ENCODE data around the gene TBC1D12.

DNA sequence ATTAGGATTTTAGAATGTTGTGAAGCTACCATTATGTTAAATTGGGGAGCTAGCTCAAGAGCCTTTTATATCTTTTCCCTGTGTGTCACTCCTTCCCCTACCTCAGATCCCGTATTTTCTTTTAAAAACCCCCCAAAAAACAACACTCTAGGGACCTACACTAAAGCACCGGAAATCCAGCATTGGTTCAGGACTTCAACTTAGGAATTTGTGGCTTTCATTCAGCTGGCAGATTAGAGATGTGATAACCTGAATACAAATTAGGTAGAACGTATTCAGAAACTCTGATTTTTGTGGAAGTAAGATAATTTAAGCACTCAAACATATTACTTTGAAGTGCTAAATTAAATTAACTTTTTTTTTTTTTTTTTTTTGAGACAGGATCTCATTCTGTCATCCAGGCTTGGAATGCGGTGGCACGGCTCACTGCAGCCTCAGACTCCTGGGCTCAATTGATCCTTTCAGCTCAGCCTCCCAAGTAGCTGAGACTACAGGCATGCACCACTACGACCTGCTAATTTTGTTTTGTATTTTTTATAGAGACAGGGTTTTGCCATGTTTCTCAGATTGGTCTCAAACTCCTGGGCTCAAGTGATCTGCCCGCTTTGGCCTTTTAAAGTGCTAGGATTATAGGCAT, 6.8 kb downstream of the TBC1D12 start:
- TF ChIP-seq, protein P1, sequence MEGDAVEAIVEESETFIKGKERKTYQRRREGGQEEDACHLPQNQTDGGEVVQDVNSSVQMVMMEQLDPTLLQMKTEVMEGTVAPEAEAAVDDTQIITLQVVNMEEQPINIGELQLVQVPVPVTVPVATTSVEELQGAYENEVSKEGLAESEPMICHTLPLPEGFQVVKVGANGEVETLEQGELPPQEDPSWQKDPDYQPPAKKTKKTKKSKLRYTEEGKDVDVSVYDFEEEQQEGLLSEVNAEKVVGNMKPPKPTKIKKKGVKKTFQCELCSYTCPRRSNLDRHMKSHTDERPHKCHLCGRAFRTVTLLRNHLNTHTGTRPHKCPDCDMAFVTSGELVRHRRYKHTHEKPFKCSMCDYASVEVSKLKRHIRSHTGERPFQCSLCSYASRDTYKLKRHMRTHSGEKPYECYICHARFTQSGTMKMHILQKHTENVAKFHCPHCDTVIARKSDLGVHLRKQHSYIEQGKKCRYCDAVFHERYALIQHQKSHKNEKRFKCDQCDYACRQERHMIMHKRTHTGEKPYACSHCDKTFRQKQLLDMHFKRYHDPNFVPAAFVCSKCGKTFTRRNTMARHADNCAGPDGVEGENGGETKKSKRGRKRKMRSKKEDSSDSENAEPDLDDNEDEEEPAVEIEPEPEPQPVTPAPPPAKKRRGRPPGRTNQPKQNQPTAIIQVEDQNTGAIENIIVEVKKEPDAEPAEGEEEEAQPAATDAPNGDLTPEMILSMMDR (IDR thresholded peaks at IDR 0.05; ENCODE audit: low read length): no peak
- TF ChIP-seq EZH2 (optimal IDR thresholded peaks at IDR 0.05; ENCODE audit: low read depth, low read length): no peak
- no peak for TF ChIP-seq EZH2phosphoT487 (IDR thresholded peaks at IDR 0.05; ENCODE audit: low read length)

All from MM.1S (cell line).